HepG2 (cell line): Measurements from ENCODE around the gene KLF16. TPM values are rescaled to one million over a fixed set of nuclear protein-coding genes. Genes with fewer than 3 reads are reported as not detected.
A peak's percentile ranks its signal among the peaks of the same experiment; 100 is the strongest.

ENCODE experiments used
- ATF2 ChIP-seq: sonication (generic); formaldehyde crosslinking; IDR thresholded peaks from 2 replicates; pipeline ENCODE4 v1.4.0; 2020; ENCODE audit warnings: missing genetic modification reagents
- CBFB ChIP-seq: sonication (generic); formaldehyde crosslinking; IDR thresholded peaks from 2 replicates; pipeline ENCODE4 v1.4.0; 2020; ENCODE audit warnings: missing genetic modification reagents
- CHD4 ChIP-seq: fragments of 200-600 bp; sonication (generic); IDR thresholded peaks from 2 replicates; pipeline ENCODE4 v1.7.0; 2017; ENCODE audit warnings: mild to moderate bottlenecking, low read length, borderline replicate concordance
- DMAP1 ChIP-seq: IDR thresholded peaks from 2 replicates; pipeline ENCODE4 v1.6.1; 2016
- ERF ChIP-seq: IDR thresholded peaks from 2 replicates; pipeline ENCODE4 v1.6.1; 2018; ENCODE audit warnings: missing biosample characterization, missing genetic modification reagents
- HDAC1 ChIP-seq: sonication (generic); formaldehyde crosslinking; IDR thresholded peaks from 2 replicates; pipeline ENCODE4 v1.5.1; 2020; ENCODE audit warnings: mild to moderate bottlenecking, missing genetic modification reagents
- HHEX ChIP-seq: IDR thresholded peaks from 2 replicates; pipeline ENCODE4 v1.6.1; 2016; ENCODE audit warnings: control low read depth
- HMGA1 ChIP-seq: sonication (generic); formaldehyde crosslinking; conservative IDR thresholded peaks from 2 replicates; pipeline ENCODE4 v1.4.0; 2020; ENCODE audit warnings: missing genetic modification reagents
- HNRNPH1 ChIP-seq: fragments of 200-400 bp; formaldehyde crosslinking; optimal IDR thresholded peaks from 2 replicates; pipeline ENCODE3; 2017; ENCODE audit warnings: mild to moderate bottlenecking, low read depth, low read length
- HOXA5 ChIP-seq: sonication (generic); formaldehyde crosslinking; IDR thresholded peaks from 2 replicates; pipeline ENCODE4 v1.4.0; 2020; ENCODE audit warnings: missing genetic modification reagents
- IKZF5 ChIP-seq: IDR thresholded peaks from 2 replicates; pipeline ENCODE4 v1.6.1; 2018; ENCODE audit warnings: missing genetic modification reagents, mild to moderate bottlenecking, missing compliant biosample characterization
- KLF12 ChIP-seq: sonication (generic); formaldehyde crosslinking; IDR thresholded peaks from 2 replicates; pipeline ENCODE4 v1.4.0; 2020; ENCODE audit warnings: missing genetic modification reagents, borderline replicate concordance
- KMT2B ChIP-seq: IDR thresholded peaks from 2 replicates; pipeline ENCODE4 v1.6.1; 2016; ENCODE audit warnings: missing genetic modification reagents, missing compliant biosample characterization
- NFIB ChIP-seq: sonication (generic); formaldehyde crosslinking; IDR thresholded peaks from 2 replicates; pipeline ENCODE4 v1.9.0; 2021; ENCODE audit warnings: missing genetic modification reagents, mild to moderate bottlenecking, borderline replicate concordance
- SMAD3 ChIP-seq: sonication (generic); formaldehyde crosslinking; IDR thresholded peaks from 2 replicates; pipeline ENCODE4 v1.4.0; 2020; ENCODE audit warnings: missing genetic modification reagents
- SOX5 ChIP-seq: IDR thresholded peaks from 2 replicates; pipeline ENCODE4 v1.6.1; 2016; ENCODE audit warnings: borderline replicate concordance
- SRF ChIP-seq: IDR thresholded peaks from 2 replicates; pipeline ENCODE4 v1.6.1; 2011; ENCODE audit warnings: mild to moderate bottlenecking, low read depth, low read length, moderate library complexity
- SSRP1 ChIP-seq: IDR thresholded peaks from 2 replicates; pipeline ENCODE4 v1.6.1; 2016; ENCODE audit warnings: control low read depth
- TFDP2 ChIP-seq: sonication (generic); formaldehyde crosslinking; IDR thresholded peaks from 2 replicates; pipeline ENCODE4 v1.4.0; 2020; ENCODE audit warnings: missing genetic modification reagents
- TRAFD1 ChIP-seq: sonication (generic); formaldehyde crosslinking; IDR thresholded peaks from 2 replicates; pipeline ENCODE4 v1.5.1; 2020; ENCODE audit warnings: missing genetic modification reagents, mild to moderate bottlenecking, borderline replicate concordance
- YEATS2 ChIP-seq: sonication (generic); formaldehyde crosslinking; IDR thresholded peaks from 2 replicates; pipeline ENCODE4 v1.4.0; 2020; ENCODE audit warnings: missing genetic modification reagents, borderline replicate concordance
- ZBTB14 ChIP-seq: sonication (generic); formaldehyde crosslinking; IDR thresholded peaks from 2 replicates; pipeline ENCODE4 v1.4.0; 2020; ENCODE audit warnings: missing genetic modification reagents
- ZNF224 ChIP-seq: sonication (generic); formaldehyde crosslinking; IDR thresholded peaks from 2 replicates; pipeline ENCODE4 v1.5.0; 2020; ENCODE audit warnings: mild to moderate bottlenecking, missing genetic modification reagents
- ZNF598 ChIP-seq: sonication (generic); formaldehyde crosslinking; IDR thresholded peaks from 2 replicates; pipeline ENCODE4 v1.5.1; 2020; ENCODE audit warnings: mild to moderate bottlenecking, missing genetic modification reagents, borderline replicate concordance
- ZNF660 ChIP-seq: sonication (generic); formaldehyde crosslinking; IDR thresholded peaks from 2 replicates; pipeline ENCODE4 v1.5.1; 2020; ENCODE audit warnings: mild to moderate bottlenecking, low read depth, missing genetic modification reagents, borderline replicate concordance
- ZNF703 ChIP-seq: sonication (generic); formaldehyde crosslinking; IDR thresholded peaks from 2 replicates; pipeline ENCODE4 v1.5.1; 2020; ENCODE audit warnings: missing genetic modification reagents, mild to moderate bottlenecking, moderate library complexity, borderline replicate concordance
- polyA plus RNA-seq, 8 experiments: library from polyadenylated mRNA; depleted of rRNA in 3 of 8; stranded (reverse) in 7 of 8; unstranded in 1 of 8; fragments of >200 nt; fragmentation: Illumina TruSeq in 4 of 8; extraction: Trizol in 4 of 8; gene quantifications; 2 replicates each; pipeline versions ENCODE4 v1.2.1 to v1.2.3, GENCODE V29; 2011 to 2016; ENCODE audit warnings: low read depth in 4 of 8, missing spikeins in 1 of 8, mixed read lengths in 1 of 8; ENCODE audit not compliant: insufficient read depth in 1 of 8
- total RNA-seq, 5 experiments: library from RNA; depleted of rRNA; stranded (reverse); fragments of >200 nt; fragmentation: Illumina TruSeq; extraction: Trizol; gene quantifications; 2 replicates each; pipeline ENCODE4 v1.2.3, GENCODE V29; 2016; ENCODE audit warnings: low read depth in 1 of 5

Gene KLF16
- total and polyA plus RNA-seq, 2 of the 13 experiments (the other 11 are each of a cell fraction or from before 2014, with no cell fraction given), result 3.5 to 6.7 TPM

GRCh38 chr19:1904860-1905109, 41.4 kb upstream of the KLF16 start (continued):
- TF ChIP-seq ATF2 (no peak), TFDP2 (CRISPR knock-in tag) (no peak), CBFB (CRISPR knock-in tag) (no peak), ERF (CRISPR knock-in tag) (no peak), SRF (no peak), IKZF5 (CRISPR knock-in tag) (peak; percentile 31; the same call in 1 of the 2 replicates), SSRP1 (CRISPR knock-in tag) (no peak), SOX5 (CRISPR knock-in tag) (no peak), HNRNPH1 (no peak), ZBTB14 (no peak), NFIB (CRISPR knock-in tag) (no peak), ZNF703 (CRISPR knock-in tag) (no peak), ZNF224 (CRISPR knock-in tag) (0 out of 2 replicates have a peak, but pooled peaks have one; percentile 16), SMAD3 (CRISPR knock-in tag) (no peak), HHEX (CRISPR knock-in tag) (no peak), YEATS2 (CRISPR knock-in tag) (no peak; the same call in 1 of the 2 replicates), KLF12 (CRISPR knock-in tag) (no peak), ZNF660 (CRISPR knock-in tag) (no peak), CHD4 (peak; percentile 84; the same call in 1 of the 2 replicates), ZNF598 (0 out of 2 replicates have a peak, but pooled peaks have one; percentile 33), DMAP1 (CRISPR knock-in tag) (no peak), KMT2B (CRISPR knock-in tag) (no peak), HMGA1 (CRISPR knock-in tag) (no peak), HDAC1 (CRISPR knock-in tag) (0 out of 2 replicates have a peak, but pooled peaks have one; percentile 18), TRAFD1 (CRISPR knock-in tag) (no peak), HOXA5 (CRISPR knock-in tag) (0 out of 2 replicates have a peak, but pooled peaks have one; percentile 18)
